HG02588 (cell line): ENCODE measurements around the gene ITLN1.
"Not testable (repeated sequence)": the region's sequence is repeated elsewhere in the genome, so short reads cannot be mapped to it uniquely, and the experiment has no call there.

ENCODE experiments used
- ATAC-seq: cut with Tn5 transposase; IDR thresholded peaks from one replicate; pipeline ENCODE4 v1.9.1; 2021; ENCODE audit warnings: mild to moderate bottlenecking, moderate library complexity; ENCODE audit not compliant: unreplicated experiment

Gene ITLN1

DNA sequence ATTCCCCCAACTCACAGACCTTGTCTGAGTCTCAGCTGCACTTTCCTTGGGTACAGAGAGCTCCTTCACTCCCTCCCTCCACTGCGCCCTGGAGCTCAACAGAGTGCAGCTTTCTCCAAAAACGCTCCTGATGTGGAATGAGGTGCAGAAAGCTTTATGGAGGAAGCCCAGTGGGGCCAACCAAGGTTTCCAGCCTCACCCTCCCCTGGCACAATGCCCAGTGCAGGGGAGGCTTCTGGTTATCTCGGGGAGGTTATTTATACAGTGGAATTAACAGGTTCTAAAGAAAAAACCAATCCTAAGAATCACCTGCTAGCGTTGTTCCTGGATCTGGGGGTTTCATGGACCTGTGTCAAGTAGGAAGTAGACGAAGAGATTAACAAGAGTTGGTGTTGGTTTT is at the start of gene ITLN1:
ITLN1 (minus strand) TSS at position 139 of the 400 bp plus-strand sequence. CDS start 303 bp downstream, outside the sequence.
- no peak for ATAC-seq

DNA sequence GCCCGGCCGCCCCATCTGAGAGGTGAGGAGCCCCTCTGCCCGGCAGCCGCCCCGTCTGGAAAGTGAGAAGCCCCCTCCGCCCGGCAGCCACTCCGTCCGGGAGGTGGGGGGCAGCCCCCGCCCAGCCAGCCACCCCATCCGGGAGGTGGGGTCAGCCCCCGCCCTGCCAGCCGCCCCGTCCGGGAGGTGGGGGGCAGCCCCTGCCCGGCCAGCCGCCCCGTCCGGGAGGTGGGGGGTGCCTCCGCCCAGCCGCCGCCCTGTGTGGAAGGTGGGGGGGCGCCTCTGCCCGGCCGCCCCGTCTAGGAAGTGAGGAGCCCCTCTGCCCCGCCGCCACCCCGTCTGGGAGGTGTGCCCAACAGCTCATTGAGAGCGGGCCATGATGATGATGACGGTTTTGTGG is 48.3 kb upstream of the ITLN1 start:
- ATAC-seq: not testable (repeated sequence)

DNA sequence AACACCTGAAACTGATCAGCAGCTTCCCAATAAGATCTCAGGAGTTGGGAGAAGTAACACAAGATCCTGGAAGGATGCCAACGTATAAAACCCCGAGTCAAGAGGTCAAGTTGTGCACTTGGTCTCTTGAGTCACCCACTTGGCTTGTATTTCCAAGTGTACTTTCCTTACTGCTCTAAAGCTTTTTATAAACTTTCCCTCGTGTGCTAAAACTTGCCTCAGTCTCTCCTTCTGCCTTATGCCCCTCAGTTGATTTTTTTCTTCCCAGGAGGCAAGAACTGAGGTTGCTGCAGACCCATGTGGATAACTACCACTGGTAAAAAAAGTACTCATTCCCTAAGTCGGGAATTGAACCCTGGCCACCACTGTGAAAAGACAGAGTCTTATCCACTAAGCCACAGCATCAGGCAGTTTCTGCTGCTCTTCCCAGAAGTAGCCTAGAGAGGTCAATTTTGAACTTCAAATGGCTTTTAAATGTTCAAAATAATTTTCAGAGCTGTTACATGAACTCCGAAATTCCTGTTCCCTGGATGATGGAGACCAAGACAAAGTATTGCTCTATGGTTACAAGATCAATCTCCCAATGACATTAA is 40.8 kb upstream of the ITLN1 start:
- no peak for ATAC-seq

DNA sequence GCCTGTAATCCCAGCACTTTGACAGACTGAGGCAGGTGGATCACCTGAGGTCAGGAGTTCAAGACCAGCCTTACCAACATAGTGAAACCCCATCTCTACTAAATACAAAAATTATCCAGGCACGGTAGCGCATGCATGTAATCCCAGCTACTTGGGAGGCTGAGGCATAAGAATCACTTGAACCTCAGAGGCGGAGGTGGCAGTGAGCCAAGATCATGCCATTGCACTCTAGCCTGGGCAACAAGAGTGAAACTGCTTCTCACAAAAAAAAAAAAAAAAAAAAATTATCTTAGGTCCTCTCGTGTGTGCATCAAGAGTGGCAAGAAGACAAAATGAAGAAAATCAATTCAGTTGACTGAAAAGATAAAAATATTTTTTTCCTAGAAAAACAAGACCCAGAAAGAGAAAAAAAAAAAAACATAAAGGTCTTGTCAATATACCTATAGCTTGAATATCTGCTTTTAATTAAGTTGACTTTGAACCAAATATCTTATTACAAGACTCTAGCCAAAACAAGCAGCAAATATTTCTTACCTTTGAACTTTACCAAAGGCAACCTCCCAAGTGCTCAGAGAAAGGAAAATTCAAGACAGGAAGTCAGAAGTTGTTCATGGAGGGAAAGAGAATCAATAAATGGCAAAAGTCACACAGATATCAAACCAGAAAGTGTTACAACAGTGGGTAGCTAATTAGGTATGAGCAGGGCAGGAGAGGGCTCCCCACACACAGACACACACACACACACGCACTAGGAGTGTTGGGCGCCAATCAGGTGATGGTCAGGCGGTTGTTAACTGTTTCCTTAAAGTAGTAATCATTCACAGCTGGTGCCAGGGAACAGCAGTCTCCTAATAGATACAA is 40.0 kb upstream of the ITLN1 start:
- no peak for ATAC-seq

DNA sequence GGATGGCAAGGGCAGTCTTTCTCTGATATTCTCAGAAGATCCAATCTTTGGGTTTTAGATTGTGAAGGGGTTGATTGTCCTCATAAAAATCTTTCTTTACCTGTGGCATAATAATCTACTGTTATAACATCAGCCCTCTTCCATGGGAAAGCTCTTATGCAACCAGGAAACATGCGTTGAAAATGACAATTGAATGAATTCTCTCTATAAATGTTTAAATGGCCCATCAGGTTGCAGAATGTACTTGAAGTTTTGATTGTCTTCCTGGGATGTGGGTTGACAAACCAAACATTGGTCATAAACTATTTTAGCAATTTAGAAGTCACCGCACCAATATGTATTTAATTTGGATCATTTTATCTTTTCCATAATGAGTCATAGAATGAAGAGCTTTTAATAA is 31.7 kb upstream of the ITLN1 start:
- ATAC-seq: no peak

DNA sequence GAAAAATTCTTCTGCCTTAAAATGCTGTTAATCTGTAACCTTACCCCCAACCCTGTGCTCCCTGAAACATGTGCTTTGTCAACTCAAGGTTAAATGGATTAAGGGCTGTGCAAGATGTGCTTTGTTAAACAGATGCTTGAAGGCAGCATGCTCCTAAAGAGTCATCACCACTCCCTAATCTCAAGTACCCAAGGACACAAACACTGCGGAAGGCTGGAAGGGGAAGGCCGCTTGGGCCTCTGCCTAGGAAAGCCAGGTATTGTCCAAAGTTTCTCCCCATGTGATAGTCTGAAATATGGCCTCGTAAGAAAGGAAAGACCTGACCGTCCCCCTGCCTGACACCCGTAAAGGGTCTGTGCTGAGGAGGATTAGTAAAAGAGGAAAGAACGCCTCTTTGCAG is 28.2 kb upstream of the ITLN1 start:
- not testable (repeated sequence) for ATAC-seq

DNA sequence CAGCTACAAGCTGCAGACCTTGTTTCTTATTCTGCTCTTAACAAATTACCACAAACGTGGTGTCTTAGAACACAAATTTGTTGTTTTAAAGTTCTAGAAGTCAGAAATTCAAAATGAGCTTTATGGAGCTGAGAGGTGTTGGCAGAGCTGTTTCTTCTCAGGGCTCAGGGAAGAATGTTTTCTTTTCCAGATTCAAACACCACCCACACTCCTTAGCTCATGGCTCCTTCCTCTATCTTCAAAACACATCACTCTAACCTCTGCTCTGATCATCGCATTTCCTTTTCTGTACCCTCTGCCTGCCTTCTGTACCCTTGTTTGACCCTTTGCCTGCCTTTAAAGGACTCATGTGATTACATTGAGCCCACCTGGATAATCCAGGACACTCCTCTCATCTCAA is 26.9 kb upstream of the ITLN1 start:
- ATAC-seq: no peak

DNA sequence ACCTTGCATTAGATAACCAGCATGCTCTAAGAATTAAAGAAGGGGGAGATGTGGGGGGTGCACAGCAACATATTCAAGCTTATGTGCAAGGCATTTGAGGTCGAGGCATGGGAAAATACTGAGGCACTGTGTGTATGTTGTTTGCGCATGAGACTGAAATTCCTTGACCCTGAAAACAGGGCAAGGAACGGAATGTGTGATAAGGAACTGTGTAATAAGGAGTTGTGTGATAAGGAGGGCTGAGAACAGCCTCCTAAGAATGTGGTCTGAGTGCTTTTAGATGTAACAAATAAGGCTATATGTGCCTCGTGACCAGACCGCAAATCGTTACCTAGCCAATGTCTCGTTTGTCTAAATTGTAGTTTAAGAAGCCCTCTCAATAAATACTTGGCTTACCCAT is 26.5 kb upstream of the ITLN1 start:
- ATAC-seq: no peak

DNA sequence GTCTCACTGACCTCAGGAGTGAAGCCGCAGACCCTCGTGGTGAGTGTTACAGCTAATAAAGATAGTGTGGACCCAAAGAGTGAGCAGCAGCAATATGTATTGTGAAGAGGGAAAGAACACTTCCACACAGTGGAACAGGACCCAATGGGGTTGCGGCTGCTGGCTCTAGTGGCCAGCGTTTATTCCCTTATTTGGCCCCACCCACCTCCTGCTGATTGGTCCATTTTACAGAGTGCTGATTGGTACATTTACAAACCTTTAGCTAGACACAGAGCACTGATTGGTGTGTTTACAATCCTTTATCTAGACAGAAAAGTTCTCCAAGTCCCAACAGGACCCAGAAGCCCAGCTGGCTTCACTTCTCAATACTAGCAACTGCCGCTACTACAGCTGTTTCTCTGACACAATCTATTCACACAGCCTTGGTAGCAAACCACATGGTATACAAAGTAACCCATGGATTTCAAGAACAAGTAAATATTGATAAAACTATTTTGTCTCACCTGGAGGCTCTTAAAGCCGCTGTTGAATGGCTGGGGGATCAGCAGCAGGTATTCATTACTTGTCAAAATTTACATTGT is 25.3 kb upstream of the ITLN1 start:
- ATAC-seq: no peak

DNA sequence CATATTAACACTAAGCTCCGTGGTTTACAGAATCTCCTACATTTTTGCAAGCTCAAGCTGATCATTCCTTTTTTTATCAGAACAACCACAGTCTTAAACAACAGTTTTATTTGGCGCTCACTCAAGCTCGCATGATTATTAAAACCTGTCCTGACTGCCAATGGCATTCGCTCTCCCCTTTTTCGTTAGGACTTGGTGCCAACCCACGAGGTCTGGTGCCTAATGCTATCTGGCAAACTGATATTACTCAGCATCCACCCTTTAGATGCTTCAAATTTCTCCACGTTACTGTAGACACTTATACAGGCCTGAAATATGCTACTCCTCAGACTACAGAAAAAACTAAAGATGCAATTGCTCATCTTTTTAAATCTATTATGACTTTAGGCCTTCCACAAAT is 23.0 kb upstream of the ITLN1 start:
- no peak for ATAC-seq

DNA sequence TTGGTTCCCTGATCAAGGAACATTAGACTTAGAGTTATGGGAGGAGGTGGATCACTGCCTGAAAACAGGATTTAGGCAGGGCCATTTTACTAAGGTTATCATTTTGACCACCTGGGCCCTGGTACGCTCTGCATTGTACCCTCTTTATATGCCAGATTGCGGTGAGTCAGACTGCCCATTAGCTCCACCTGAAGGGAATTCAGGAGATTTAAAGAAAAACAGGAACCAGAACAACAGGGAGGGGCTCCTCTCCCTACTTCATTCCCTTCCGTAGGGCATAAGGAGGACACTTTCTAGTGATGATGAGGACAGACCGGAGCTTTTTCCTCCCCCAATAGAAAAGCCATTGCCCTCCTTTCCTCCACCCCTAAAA is 20.6 kb upstream of the ITLN1 start:
- no peak for ATAC-seq

DNA sequence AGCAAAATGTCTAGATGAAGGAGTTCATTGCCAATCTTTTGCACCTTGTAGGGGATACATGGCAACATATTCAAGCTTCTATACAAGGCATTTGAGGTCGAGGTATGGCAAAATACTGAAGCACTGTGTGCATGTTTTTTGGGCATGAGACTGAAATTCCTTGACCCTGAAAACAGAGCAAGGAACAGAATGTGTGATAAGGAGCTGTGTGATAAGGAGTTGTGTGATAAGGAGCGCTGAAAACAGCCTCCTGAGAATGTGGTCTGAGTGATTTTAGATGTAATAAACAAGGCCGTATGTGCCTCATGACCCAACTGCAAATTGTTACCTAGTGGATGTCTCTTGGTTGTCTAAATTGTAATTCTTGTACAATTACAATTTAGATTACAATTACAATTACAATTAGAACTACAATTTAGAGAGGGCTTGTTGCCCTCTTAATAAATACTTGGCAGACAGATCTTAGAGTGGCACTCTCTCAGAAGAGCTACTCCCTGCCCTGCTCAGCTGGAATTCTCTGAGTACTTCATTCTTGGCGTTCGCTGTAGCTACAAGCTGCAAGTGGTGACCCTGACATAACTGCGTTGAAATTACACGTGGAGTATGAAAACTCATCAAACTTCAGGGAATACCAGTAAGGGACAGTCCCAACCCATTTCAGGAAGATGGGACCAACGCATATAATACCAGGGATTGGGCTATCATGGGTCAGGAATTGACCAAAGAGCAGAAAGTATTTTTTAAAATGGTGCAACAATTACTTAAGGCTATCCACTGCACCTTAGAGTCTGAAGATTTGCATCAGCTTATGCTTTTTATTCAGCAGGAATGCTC is 20.0 kb upstream of the ITLN1 start:
- ATAC-seq: no peak

DNA sequence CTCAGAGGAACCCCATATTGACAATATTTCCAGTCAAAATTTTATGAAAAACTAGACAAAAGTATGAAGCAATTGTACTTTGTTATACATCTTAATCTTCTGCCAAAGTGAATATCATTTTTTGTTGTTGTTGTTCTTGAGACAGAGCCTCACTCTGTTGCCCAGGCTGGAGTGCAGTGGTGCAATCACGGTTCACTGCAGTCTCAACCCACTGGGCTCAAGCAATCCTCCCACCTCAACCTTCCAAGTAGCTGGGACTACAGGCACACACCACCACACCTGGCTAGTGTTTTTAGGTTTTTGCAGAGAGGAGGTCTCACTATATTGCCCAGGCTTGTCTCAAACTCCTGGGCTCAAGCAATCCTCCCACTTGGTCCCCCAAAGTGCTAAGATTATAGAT is 17.3 kb upstream of the ITLN1 start:
- not testable (repeated sequence) for ATAC-seq

DNA sequence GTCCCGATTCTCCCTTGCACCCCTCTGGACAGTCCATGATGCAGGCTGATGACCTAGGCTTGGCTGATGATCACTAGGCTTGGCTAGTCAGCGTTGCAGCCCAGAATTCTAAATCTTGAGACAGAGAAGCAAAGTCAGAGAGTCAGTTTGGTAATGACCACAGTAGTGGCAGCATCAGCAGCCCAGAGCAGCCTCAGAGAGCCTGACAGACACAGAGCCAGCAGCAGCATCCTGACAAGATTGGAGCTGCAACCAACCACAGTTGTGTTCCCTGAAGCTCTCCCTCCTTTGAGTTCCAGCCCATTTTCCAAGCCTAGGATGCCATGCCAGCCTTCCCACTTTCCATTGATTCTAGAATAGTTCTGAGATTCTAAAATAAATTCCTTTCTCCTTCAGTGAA is 16.8 kb upstream of the ITLN1 start:
- no peak for ATAC-seq

DNA sequence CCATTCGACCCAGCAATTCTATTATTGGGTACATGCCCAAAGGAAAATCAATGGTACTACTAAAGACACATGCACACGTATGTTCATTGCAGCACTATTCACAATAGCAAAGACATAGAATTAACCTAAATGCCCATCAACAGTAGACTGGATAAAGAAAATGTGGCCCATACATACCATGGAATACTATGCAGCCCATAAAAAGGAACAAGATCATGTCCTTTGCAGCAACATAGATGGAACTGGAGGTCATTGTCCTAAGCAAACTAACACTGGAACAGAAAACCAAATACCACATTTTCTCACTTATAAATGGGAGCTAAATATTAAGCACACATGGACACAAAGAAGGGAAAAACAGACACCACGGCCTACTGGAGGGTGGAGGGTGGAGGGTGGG is 15.7 kb upstream of the ITLN1 start:
- not testable (repeated sequence) for ATAC-seq

DNA sequence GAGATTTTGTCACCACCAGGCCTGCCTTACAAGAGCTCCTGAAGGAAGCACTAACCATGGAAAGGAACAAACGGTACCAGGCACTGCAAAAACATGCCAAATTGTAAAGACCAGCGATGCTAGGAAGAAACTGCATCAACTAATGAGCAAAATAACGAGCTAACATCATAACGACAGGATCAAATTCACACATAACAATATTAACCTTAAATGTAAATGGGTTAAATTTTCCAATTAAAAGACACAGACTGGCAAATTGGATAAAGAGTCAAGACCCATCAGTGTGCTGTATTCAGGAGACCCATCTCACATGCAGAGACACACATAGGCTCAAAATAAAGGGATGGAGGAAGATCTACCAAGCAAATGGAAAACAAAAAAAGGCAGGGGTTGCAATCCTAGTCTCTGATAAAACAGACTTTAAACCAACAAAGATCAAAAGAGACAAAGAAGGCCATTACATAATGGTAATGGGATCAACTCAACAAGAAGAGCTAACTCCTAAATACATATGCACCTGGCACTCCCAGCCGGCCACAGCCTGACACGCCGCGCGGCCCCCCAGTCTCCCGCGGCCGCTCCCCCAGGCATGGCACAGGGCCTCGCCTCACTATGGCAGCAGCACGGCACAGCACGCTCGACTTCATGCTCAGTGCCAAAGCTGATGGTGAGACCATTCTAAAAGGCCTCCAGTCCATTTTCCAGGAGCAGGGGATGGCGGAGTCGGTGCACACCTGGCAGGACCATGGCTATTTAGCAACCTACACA is 9.6 kb upstream of the ITLN1 start:
- ATAC-seq: not testable (repeated sequence)

DNA sequence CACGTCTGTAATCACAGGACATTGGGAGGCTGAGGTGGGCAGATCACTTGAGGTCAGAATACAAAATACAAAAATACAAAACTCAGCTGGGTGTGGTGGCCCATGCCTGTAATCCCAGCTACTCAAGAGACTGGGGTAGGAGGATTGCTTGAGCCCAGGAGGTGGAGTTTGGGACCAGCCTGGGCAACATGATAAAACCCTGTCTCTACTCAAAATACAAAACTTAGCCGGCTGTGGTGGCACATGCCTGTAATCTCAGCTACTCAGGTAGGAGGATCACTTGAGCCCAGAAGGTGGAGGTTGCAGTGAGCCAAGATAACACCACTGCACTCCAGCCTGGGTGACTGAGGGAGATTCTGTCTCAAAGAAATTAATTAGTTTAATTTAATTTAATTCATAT is 6.5 kb upstream of the ITLN1 start:
- ATAC-seq: no peak

DNA sequence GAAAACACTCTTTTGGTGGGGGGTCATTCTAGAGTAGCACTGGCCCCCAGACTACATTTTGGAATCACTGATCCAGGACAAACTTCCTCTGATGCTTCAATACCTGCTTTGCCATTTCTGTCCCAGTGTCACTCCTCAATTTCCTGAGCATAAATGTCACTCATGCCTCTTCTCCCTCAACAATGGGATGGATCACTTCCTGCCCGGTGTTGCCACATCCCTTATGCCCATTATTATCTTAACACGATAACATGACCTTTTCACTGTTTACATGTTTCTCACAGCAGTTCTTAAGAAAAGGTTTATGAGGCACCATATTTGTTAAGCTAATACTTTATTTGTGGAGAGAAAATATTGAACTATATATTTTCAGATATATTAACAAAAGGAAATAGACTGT is 3.9 kb upstream of the ITLN1 start:
- no peak for ATAC-seq

DNA sequence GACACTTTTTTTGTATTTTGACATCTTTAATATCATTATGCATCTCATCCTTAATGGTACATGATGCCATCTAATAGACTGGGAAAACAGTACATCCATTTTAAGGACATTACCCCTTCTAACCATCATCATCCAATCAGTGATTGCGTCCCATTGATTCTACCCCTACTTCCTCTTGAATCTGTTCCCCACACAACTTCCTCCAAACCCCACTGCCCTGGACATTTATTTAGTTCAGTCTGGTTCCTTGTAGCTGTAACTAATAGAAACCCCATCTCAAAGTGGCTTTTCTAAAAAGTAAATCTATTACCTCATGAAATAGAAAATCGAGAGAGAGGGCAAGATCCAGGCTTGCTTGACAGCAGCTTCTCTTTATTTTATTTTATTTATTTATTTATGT is 2.1 kb upstream of the ITLN1 start:
- no peak for ATAC-seq

DNA sequence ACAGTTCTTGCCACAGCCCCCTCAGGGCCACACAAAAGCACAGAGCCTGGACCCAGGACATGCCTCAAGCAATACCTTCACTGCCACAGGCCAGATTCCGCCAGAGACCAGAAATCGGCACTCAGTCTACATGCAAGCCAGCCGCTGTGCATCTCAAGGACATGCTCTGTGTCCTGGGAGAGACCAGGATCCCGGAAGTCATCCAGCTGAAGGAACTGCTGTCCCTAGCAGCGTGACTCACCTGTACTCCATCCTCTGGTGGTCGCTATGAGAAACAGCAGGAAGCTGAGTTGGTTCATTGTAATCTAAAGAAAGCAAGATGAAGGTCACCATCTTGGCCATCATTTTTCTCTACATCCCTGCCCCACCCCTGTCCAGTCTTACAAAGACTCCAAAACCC is 401 bp downstream of the ITLN1 start:
- ATAC-seq: no peak
